Brain microvascular endothelial cell (primary cell): ENCODE results near the gene SLC38A1.

ENCODE experiments used
- DNase-seq: peaks from one replicate; pipeline ENCODE4 v3.0.0-alpha.2; 2020
- H3K27ac ChIP-seq: fragments of 250-450 bp; sonication (Bioruptor Pico); 2 replicates; pipeline ENCODE4 v1.5.1; 2020; ENCODE audit warnings: mild to moderate bottlenecking, moderate library complexity
- H3K27me3 ChIP-seq: fragments of 250-450 bp; sonication (Bioruptor Pico); replicated peaks from 2 replicates; pipeline ENCODE4 v1.5.1; 2020; ENCODE audit warnings: mild to moderate bottlenecking
- H3K36me3 ChIP-seq: fragments of 250-450 bp; sonication (Bioruptor Pico); replicated peaks from 2 replicates; pipeline ENCODE4 v1.5.1; 2020; ENCODE audit warnings: mild to moderate bottlenecking
- H3K4me3 ChIP-seq: 2 replicates; pipeline ENCODE4 v1.5.1; 2011; ENCODE audit warnings: low read depth, mild to moderate bottlenecking, control low read depth, low read length, moderate library complexity
- CTCF ChIP-seq: IDR thresholded peaks from 2 replicates; pipeline ENCODE4 v1.5.1; 2011; ENCODE audit warnings: low read depth, mild to moderate bottlenecking, moderate library complexity, low read length, control low read depth, inconsistent platforms; ENCODE audit errors: missing control alignments
- in situ Hi-C: cut with HindIII; loops from 2 replicates; pipeline ENCODE4 v1.10.0; 2017; ENCODE audit warnings: low sequenced_read_pairs, low pct_ligation_motif_present

Gene SLC38A1

GRCh38 chr12:46219132-46219876 is 49.5 kb downstream of the SLC38A1 start:
- H3K36me3 ChIP-seq: no peaks in the 10 kb centered on the region
- in situ Hi-C loops: no loop called here

GRCh38 chr12:46218322-46219095 is 50.3 kb downstream of the SLC38A1 start:
- no peaks in the 10 kb centered on the region for H3K27me3 ChIP-seq
- H3K36me3 ChIP-seq: no peaks in the 10 kb centered on the region
- DNase-seq: no peak
- TF ChIP-seq CTCF: no peak
- in situ Hi-C loops: no loop called here
- no peak overlapping the region for H3K27ac ChIP-seq
- H3K4me3 ChIP-seq: no peak overlapping the region

More at GRCh38 chr12:46219132-46219876, 49.5 kb downstream of the SLC38A1 start:
- no peak for TF ChIP-seq CTCF
- no peak overlapping the region for H3K4me3 ChIP-seq
- DNase-seq: no peak
- no peaks in the 10 kb centered on the region for H3K27me3 ChIP-seq
- peak overlapping the region; percentile 96 for H3K27ac ChIP-seq

GRCh38 chr12:46217541-46218321 is 51.1 kb downstream of the SLC38A1 start:
- in situ Hi-C loops: no loop called here
- no peaks in the 10 kb centered on the region for H3K36me3 ChIP-seq
- no peak for TF ChIP-seq CTCF
- H3K27ac ChIP-seq: no peak overlapping the region
- H3K27me3 ChIP-seq: no peaks in the 10 kb centered on the region
- DNase-seq: no peak
- no peak overlapping the region for H3K4me3 ChIP-seq

GRCh38 chr12:46214668-46215436 is 54.0 kb downstream of the SLC38A1 start:
- Histone ChIP-seq H3K27me3 (no peaks in the 10 kb centered on the region), H3K4me3 (no peak overlapping the region), H3K36me3 (peaks cover 2% of the 10 kb centered on the region), H3K27ac (no peak overlapping the region)
- DNase-seq: no peak
- TF ChIP-seq CTCF: no peak
- in situ Hi-C loops: no loop called here

- Histone ChIP-seq H3K27me3 (no peaks in the 10 kb centered on the region), H3K36me3 (peaks cover 2% of the 10 kb centered on the region), H3K27ac (no peak overlapping the region), H3K4me3 (no peak overlapping the region)
- DNase-seq: no peak
- in situ Hi-C loops: no loop called here
- no peak for TF ChIP-seq CTCF
These were observed 56.5 kb downstream of the SLC38A1 start for GRCh38 chr12:46212108-46212982.
